DOHH2 (cell line): ENCODE results near the gene RBM20.

Source experiments
- EZH2phosphoT487 ChIP-seq: fragments of 200-600 bp; sonication (generic); IDR thresholded peaks from 2 replicates; pipeline ENCODE4 v1.6.1; 2017; ENCODE audit warnings: borderline replicate concordance, mild to moderate bottlenecking, antibody characterized with exemption, low read length, moderate library complexity, mixed read lengths
- TF ChIP-seq, protein P1 (sequence below): fragments of 200-600 bp; sonication (generic); IDR thresholded peaks from one replicate; pipeline ENCODE4 v1.5.1; 2014; ENCODE audit warnings: antibody characterized with exemption, mild to moderate bottlenecking, low read depth, low read length; ENCODE audit not compliant: poor library complexity, severe bottlenecking

DNA sequence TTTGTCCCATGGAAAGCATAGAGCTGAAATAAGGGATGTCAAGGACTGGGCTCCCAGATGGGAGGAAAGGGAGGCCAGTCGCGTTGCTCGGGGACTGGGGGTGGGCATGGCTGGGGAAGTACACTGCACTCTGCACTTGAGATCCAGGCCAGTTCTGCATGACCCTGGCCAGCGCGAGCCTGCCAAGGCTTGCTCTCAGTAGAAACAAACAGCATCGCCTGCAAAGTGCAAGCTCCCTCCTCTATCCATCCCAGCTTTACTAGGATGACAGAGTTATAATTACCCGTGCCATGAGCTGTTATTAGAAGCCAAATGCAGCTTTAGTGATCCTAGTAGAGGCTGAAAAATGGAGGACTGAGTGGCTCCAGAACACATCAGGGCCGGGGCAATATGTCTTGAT is 183.7 kb downstream of the RBM20 start:
- TF ChIP-seq, protein P1, sequence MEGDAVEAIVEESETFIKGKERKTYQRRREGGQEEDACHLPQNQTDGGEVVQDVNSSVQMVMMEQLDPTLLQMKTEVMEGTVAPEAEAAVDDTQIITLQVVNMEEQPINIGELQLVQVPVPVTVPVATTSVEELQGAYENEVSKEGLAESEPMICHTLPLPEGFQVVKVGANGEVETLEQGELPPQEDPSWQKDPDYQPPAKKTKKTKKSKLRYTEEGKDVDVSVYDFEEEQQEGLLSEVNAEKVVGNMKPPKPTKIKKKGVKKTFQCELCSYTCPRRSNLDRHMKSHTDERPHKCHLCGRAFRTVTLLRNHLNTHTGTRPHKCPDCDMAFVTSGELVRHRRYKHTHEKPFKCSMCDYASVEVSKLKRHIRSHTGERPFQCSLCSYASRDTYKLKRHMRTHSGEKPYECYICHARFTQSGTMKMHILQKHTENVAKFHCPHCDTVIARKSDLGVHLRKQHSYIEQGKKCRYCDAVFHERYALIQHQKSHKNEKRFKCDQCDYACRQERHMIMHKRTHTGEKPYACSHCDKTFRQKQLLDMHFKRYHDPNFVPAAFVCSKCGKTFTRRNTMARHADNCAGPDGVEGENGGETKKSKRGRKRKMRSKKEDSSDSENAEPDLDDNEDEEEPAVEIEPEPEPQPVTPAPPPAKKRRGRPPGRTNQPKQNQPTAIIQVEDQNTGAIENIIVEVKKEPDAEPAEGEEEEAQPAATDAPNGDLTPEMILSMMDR = no peak
- TF ChIP-seq EZH2phosphoT487 = no peak
